CD4-positive, alpha-beta memory T cell (primary cell): ENCODE results near the gene EEF2KMT. TPM values are rescaled to one million over a fixed set of nuclear protein-coding genes. Genes with fewer than 3 reads are reported as not detected.
"Not testable (repeated sequence)": the region's sequence is repeated elsewhere in the genome, so short reads cannot be mapped to it uniquely, and the experiment has no call there.

Experiments used
- CTCF ChIA-PET: fragments of 350-600 bp; sonication (Branson Sonifier 250); formaldehyde crosslinking; loops from one replicate; lab custom pipeline; 2021; ENCODE audit warnings: inconsistent platforms; ENCODE audit not compliant: partially characterized antibody; lab: Charles Lee
- POLR2A ChIA-PET: fragments of 350-600 bp; sonication (Branson Sonifier 250); formaldehyde crosslinking; loops from one replicate; lab custom pipeline; 2021; ENCODE audit not compliant: partially characterized antibody; lab: Charles Lee
- DNase-seq, 5 donors: peaks; one replicate each; pipeline versions ENCODE4 v3.0.0 to v3.0.0-alpha.2; 2020 to 2022; ENCODE audit warnings: mixed read lengths in 1 of 5
- H3K27ac ChIP-seq: one replicate; pipeline ENCODE4 v1.7.0; 2013; ENCODE audit warnings: low read depth, low read length
- H3K27me3 ChIP-seq: 2 replicates; pipeline ENCODE4 v1.7.0; 2013; ENCODE audit warnings: mild to moderate bottlenecking, low read length, moderate library complexity; ENCODE audit not compliant: insufficient read depth
- H3K36me3 ChIP-seq: 2 replicates; pipeline ENCODE4 v1.7.0; 2013; ENCODE audit warnings: mild to moderate bottlenecking, low read length, moderate library complexity; ENCODE audit not compliant: insufficient read depth
- H3K4me1 ChIP-seq: 2 replicates; pipeline ENCODE4 v1.7.0; 2013; ENCODE audit warnings: mild to moderate bottlenecking, low read length, moderate library complexity; ENCODE audit not compliant: insufficient read depth
- H3K4me3 ChIP-seq, 2 donors: one replicate each; pipeline ENCODE4 v1.7.0; 2013; ENCODE audit warnings: low read length in 2 of 2, mild to moderate bottlenecking in 1 of 2
- H3K9me3 ChIP-seq, 2 donors: one replicate each; pipeline ENCODE4 v1.7.0; 2013; ENCODE audit warnings: low read length in 2 of 2, control low read depth in 1 of 2; ENCODE audit not compliant: control insufficient read depth in 1 of 2
- H3K27ac Mint-ChIP-seq, 7 donors: one replicate each; pipeline ENCODE4 v1.8.0; 2020 to 2021; ENCODE audit warnings: mixed read lengths in 7 of 7, mild to moderate bottlenecking in 6 of 7, inconsistent platforms in 3 of 7, moderate library complexity in 3 of 7
- H3K27me3 Mint-ChIP-seq, 2 donors: one replicate each; pipeline ENCODE4 v1.8.0; 2020 to 2021; ENCODE audit warnings: mixed read lengths in 2 of 2
- H3K36me3 Mint-ChIP-seq, 2 donors: one replicate each; pipeline ENCODE4 v1.8.0; 2020 to 2021; ENCODE audit warnings: mixed read lengths in 2 of 2, inconsistent platforms in 1 of 2, mild to moderate bottlenecking in 1 of 2
- H3K4me1 Mint-ChIP-seq, 4 donors: one replicate each; pipeline ENCODE4 v1.8.0; 2020 to 2021; ENCODE audit warnings: mixed read lengths in 4 of 4, mild to moderate bottlenecking in 1 of 4
- H3K4me3 Mint-ChIP-seq, 8 donors: one replicate each; pipeline ENCODE4 v1.8.0; 2020 to 2021; ENCODE audit warnings: mixed read lengths in 8 of 8, mild to moderate bottlenecking in 7 of 8, moderate library complexity in 6 of 8, inconsistent platforms in 3 of 8
- H3K9me3 Mint-ChIP-seq, 8 donors: one replicate each; pipeline ENCODE4 v1.8.0; 2020 to 2021; ENCODE audit warnings: mixed read lengths in 8 of 8, mild to moderate bottlenecking in 5 of 8, inconsistent platforms in 3 of 8, moderate library complexity in 1 of 8
- intact Hi-C: fragments of 100-400 bp; cut with micrococcal nuclease; formaldehyde crosslinking; loops from one replicate; pipeline ENCODE4 v1.15.1; 2023
- polyA plus RNA-seq, 2 donors: library from polyadenylated mRNA; unstranded; fragments of 300-500 nt; fragmentation: Illumina TruSeq; gene quantifications; one replicate each; pipeline ENCODE4 v1.2.3, GENCODE V29; 2021
- total RNA-seq, 2 experiments: library from RNA; stranded (reverse); gene quantifications; one replicate each; pipeline ENCODE4 v1.2.3, GENCODE V29; 2021

EEF2KMT gene
- total and polyA plus RNA-seq, 4 experiments from 2014 or later = 6.1 to 19.7 (median 12.1) TPM

- H3K4me1 ChIP-seq, H3K27me3 Mint-ChIP-seq, H3K27ac ChIP-seq, H3K4me3 ChIP-seq, DNase-seq, H3K9me3 ChIP-seq, H3K36me3 ChIP-seq, H3K9me3 Mint-ChIP-seq, CTCF ChIA-PET, H3K36me3 Mint-ChIP-seq, intact Hi-C loops, H3K27me3 ChIP-seq: not testable (repeated sequence)
- Mint-ChIP-seq H3K4me1 (peaks cover 8 to 24% (median 12%) of the 10 kb centered on the region in 4 donors), H3K4me3 (peak overlapping the region; percentile 83 to 97 (median 95)), H3K27ac (peak overlapping the region in 6 of 7 donors; percentile 83 to 99 (median 86))
- POLR2A ChIA-PET = interaction anchor here (1.6 to 1.9 kb wide), 2 partner anchors 27 to 365 kb away, joined by 5 to 15 read pairs; partner anchors contain the start of genes ALG1, ANKS3 and DNAAF8
Observed at GRCh38 chr16:5099174-5099573, 1.6 kb upstream of the EEF2KMT start.

GRCh38 chr16:5098221-5099159, 895 bp upstream of the EEF2KMT start:
- H3K36me3 ChIP-seq, intact Hi-C loops, H3K9me3 Mint-ChIP-seq, H3K9me3 ChIP-seq, H3K27me3 ChIP-seq, H3K4me1 ChIP-seq, H3K27me3 Mint-ChIP-seq, H3K36me3 Mint-ChIP-seq: not testable (repeated sequence)
- ChIA-PET CTCF (interaction anchor here (0.6 kb wide), 1 partner anchor 16 kb away, joined by 4 read pairs; no protein-coding TSS in a partner anchor), POLR2A (interaction anchor here (0.8 to 1.9 kb wide), 4 partner anchors 27 to 364 kb away, joined by 5 to 15 read pairs (median 8); partner anchors contain the start of genes ALG1, ANKS3, DNAAF8 and GLYR1)
- Mint-ChIP-seq H3K4me3 (peak overlapping the region; percentile 92 to 97 (median 96)), H3K27ac (peak overlapping the region; percentile 87 to 99 (median 99)), H3K4me1 (peaks cover 8 to 24% (median 12%) of the 10 kb centered on the region in 4 donors)
- peak overlapping the region in 1 of 2 donors; percentile 51 for H3K4me3 ChIP-seq
- peak; percentile 73 to 98 (median 98) for DNase-seq
- peak overlapping the region; percentile 56 for H3K27ac ChIP-seq

- Mint-ChIP-seq H3K27ac (peak overlapping the region; percentile 87 to 97 (median 96)), H3K4me1 (peaks cover 12 to 28% (median 16%) of the 10 kb centered on the region in 4 donors), H3K4me3 (peak overlapping the region; percentile 90 to 96 (median 91))
- peak; percentile 37 to 67 (median 44) for DNase-seq
- H3K9me3 ChIP-seq, H3K27me3 ChIP-seq, H3K9me3 Mint-ChIP-seq, H3K36me3 Mint-ChIP-seq, H3K36me3 ChIP-seq, H3K27me3 Mint-ChIP-seq, H3K4me1 ChIP-seq, CTCF ChIA-PET: not testable (repeated sequence)
- POLR2A ChIA-PET = interaction anchor here (0.9 kb wide), 1 partner anchor 25 kb away, joined by 4 read pairs; the partner anchor contains the start of gene ALG1
- H3K4me3 ChIP-seq = peak overlapping the region in 1 of 2 donors; percentile 51
- intact Hi-C loops = loop anchor here (1.0 kb wide), 2 partner anchors 26 to 64 kb away; partner anchors contain the start of genes ALG1 and NAGPA
- H3K27ac ChIP-seq = peak overlapping the region; percentile 56
Observed at GRCh38 chr16:5097061-5097469, 530 bp downstream of the EEF2KMT start.

GRCh38 chr16:5096437-5097060, 1.0 kb downstream of the EEF2KMT start:
- H3K9me3 ChIP-seq, H3K36me3 ChIP-seq, H3K4me1 ChIP-seq, H3K27me3 Mint-ChIP-seq, DNase-seq, H3K4me3 ChIP-seq, H3K36me3 Mint-ChIP-seq, CTCF ChIA-PET, H3K27me3 ChIP-seq, H3K9me3 Mint-ChIP-seq: not testable (repeated sequence)
- POLR2A ChIA-PET = interaction anchor here (0.9 kb wide), 1 partner anchor 25 kb away, joined by 4 read pairs; the partner anchor contains the start of gene ALG1
- H3K27ac Mint-ChIP-seq = peak overlapping the region; percentile 87 to 97 (median 96)
- intact Hi-C loops = loop anchor here (1.0 kb wide), 2 partner anchors 25 to 63 kb away; partner anchors contain the start of genes ALG1 and NAGPA
- peak overlapping the region; percentile 90 to 96 (median 91) for H3K4me3 Mint-ChIP-seq
- H3K4me1 Mint-ChIP-seq = peaks cover 13 to 29% (median 17%) of the 10 kb centered on the region in 4 donors
- H3K27ac ChIP-seq = peak overlapping the region; percentile 56

GRCh38 chr16:5095145-5095830, 2.3 kb downstream of the EEF2KMT start:
- Mint-ChIP-seq H3K36me3 (peaks cover 4 to 12% of the 10 kb centered on the region in 2 donors), H3K27ac (peak overlapping the region in 4 of 7 donors; percentile 13 to 87 (median 29)), H3K4me1 (peaks cover 13 to 29% (median 17%) of the 10 kb centered on the region in 4 donors), H3K4me3 (peak overlapping the region in 1 of 8 donors; percentile 39)
- H3K4me1 ChIP-seq, DNase-seq, CTCF ChIA-PET, POLR2A ChIA-PET, H3K9me3 Mint-ChIP-seq, H3K36me3 ChIP-seq, H3K27me3 ChIP-seq, H3K9me3 ChIP-seq, intact Hi-C loops, H3K27ac ChIP-seq, H3K4me3 ChIP-seq, H3K27me3 Mint-ChIP-seq: not testable (repeated sequence)

- H3K9me3 ChIP-seq, DNase-seq, H3K4me3 Mint-ChIP-seq, H3K27me3 ChIP-seq, H3K27ac ChIP-seq, H3K36me3 ChIP-seq, CTCF ChIA-PET, H3K27me3 Mint-ChIP-seq, H3K9me3 Mint-ChIP-seq, H3K4me1 ChIP-seq, POLR2A ChIA-PET, H3K4me3 ChIP-seq: not testable (repeated sequence)
- H3K27ac Mint-ChIP-seq = peak overlapping the region in 3 of 7 donors; percentile 52 to 67 (median 67)
- H3K4me1 Mint-ChIP-seq = peaks cover 11 to 27% (median 14%) of the 10 kb centered on the region in 4 donors
- intact Hi-C loops = loop anchor here (2.0 to 5.0 kb wide), 2 partner anchors 246 to 469 kb away; partner anchors contain the start of genes GLYR1, MGRN1 and UBN1
- H3K36me3 Mint-ChIP-seq = peaks cover 4 to 18% of the 10 kb centered on the region in 2 donors
Observed at GRCh38 chr16:5093746-5094145, 3.8 kb downstream of the EEF2KMT start.
